Measurements from ENCODE around the gene SELENBP1.

DNA sequence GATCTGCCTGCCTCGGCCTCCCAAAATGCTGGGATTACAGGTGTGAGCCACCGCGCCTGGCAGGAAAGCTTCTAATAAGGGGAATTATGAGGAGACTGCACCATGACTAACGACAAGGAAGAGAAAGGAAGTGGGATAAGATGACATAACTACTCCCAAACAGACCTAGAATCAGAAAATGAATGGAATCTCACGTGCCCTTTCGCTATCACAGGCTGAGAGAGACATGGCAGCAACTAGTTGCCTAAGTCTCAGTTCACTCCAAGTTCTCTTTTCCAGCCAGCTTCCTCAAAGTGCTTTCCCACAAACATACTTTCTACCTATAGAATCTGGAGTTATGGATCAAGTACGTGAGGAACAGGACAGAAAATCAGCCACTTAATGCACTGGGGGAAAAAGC is 47.3 kb downstream of the SELENBP1 start:
- TF ChIP-seq, protein P1, sequence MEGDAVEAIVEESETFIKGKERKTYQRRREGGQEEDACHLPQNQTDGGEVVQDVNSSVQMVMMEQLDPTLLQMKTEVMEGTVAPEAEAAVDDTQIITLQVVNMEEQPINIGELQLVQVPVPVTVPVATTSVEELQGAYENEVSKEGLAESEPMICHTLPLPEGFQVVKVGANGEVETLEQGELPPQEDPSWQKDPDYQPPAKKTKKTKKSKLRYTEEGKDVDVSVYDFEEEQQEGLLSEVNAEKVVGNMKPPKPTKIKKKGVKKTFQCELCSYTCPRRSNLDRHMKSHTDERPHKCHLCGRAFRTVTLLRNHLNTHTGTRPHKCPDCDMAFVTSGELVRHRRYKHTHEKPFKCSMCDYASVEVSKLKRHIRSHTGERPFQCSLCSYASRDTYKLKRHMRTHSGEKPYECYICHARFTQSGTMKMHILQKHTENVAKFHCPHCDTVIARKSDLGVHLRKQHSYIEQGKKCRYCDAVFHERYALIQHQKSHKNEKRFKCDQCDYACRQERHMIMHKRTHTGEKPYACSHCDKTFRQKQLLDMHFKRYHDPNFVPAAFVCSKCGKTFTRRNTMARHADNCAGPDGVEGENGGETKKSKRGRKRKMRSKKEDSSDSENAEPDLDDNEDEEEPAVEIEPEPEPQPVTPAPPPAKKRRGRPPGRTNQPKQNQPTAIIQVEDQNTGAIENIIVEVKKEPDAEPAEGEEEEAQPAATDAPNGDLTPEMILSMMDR (conservative IDR thresholded peaks at IDR 0.05 in 1 of 2, IDR thresholded peaks at IDR 0.05 in 1 of 2; ENCODE audit: extremely low read depth in 1 of 2, insufficient read depth in 1 of 2, low read depth in 1 of 2, low read length in 2 of 2): no peak
- no peak for TF ChIP-seq EZH2 (IDR thresholded peaks at IDR 0.05; ENCODE audit: borderline replicate concordance, low read length)
